SK-N-SH (cell line): ENCODE results near the gene LETM1. TPM values are rescaled to one million over a fixed set of nuclear protein-coding genes. Genes with fewer than 3 reads are reported as not detected.

Experiments
- CTCF ChIA-PET: fragments of 300-600, 350-600 bp; formaldehyde crosslinking; extraction: SDS; loops from one replicate; lab custom pipeline; 2021; lab: Yijun Ruan, JAX
- POLR2A ChIA-PET: fragments of 350-600 bp; sonication (Branson Sonifier 250); formaldehyde crosslinking; extraction: SDS; loops from one replicate; lab custom pipeline; 2020; ENCODE audit warnings: antibody characterized with exemption, inconsistent platforms; lab: Yijun Ruan, JAX
- DNase-seq: peaks from one replicate; pipeline ENCODE4 v3.0.0; 2012
- H2AFZ ChIP-seq: fragments of 200-600 bp; sonication (generic); 2 replicates; pipeline ENCODE4 v1.8.1; 2016; ENCODE audit warnings: antibody characterized with exemption, mild to moderate bottlenecking, low read depth
- H3F3A ChIP-seq: fragments of 200-600 bp; sonication (generic); replicated peaks from 2 replicates; pipeline ENCODE3; 2016; ENCODE audit warnings: antibody characterized with exemption, mild to moderate bottlenecking; ENCODE audit not compliant: insufficient read depth
- H3K27ac ChIP-seq, 2 experiments: fragments of 200-500 bp in 1 of 2; fragments of 200-600 bp in 1 of 2; sonication (Bioruptor generic) in 1 of 2; sonication (generic), shearing (Covaris generic) in 1 of 2; 2 replicates each; pipeline versions ENCODE4 v1.5.1 to v1.6.1; 2014 to 2016; ENCODE audit warnings: low read depth in 2 of 2, inconsistent platforms in 1 of 2, low read length in 1 of 2, mild to moderate bottlenecking in 1 of 2, mixed read lengths in 1 of 2
- H3K27me3 ChIP-seq: fragments of 200-600 bp; sonication (generic), shearing (Covaris generic); 2 replicates; pipeline ENCODE4 v1.6.1; 2016; ENCODE audit warnings: mixed run types; ENCODE audit not compliant: insufficient read depth
- H3K36me3 ChIP-seq, 2 experiments: fragments of 200-500 bp in 1 of 2; fragments of 200-600 bp in 1 of 2; sonication (Bioruptor generic) in 1 of 2; sonication (generic) in 1 of 2; replicated peaks in 1 of 2; 2 replicates each; pipeline versions ENCODE3 to v1.5.1; 2014 to 2016; ENCODE audit warnings: low read length in 1 of 2, mild to moderate bottlenecking in 1 of 2; ENCODE audit not compliant: insufficient read depth in 2 of 2, control insufficient read depth in 1 of 2
- H3K4me1 ChIP-seq, 2 experiments: fragments of 200-500 bp in 1 of 2; fragments of 200-600 bp in 1 of 2; sonication (Bioruptor generic) in 1 of 2; sonication (generic), shearing (Covaris generic) in 1 of 2; 2 replicates each; pipeline versions ENCODE4 v1.5.1 to v1.6.1; 2014 to 2016; ENCODE audit warnings: low read depth in 1 of 2, low read length in 1 of 2, mixed run types in 1 of 2; ENCODE audit not compliant: insufficient read depth in 2 of 2, control insufficient read depth in 1 of 2
- H3K4me2 ChIP-seq: fragments of 200-600 bp; sonication (generic), shearing (Covaris generic); 2 replicates; pipeline ENCODE4 v1.6.1; 2017; ENCODE audit warnings: mixed run types
- H3K4me3 ChIP-seq, 2 experiments: fragments of 200-500 bp in 1 of 2; fragments of 200-600 bp in 1 of 2; sonication (Bioruptor generic) in 1 of 2; sonication (generic), shearing (Covaris generic) in 1 of 2; 2 replicates each; pipeline versions ENCODE4 v1.5.1 to v1.8.1; 2014 to 2016; ENCODE audit warnings: low read depth in 2 of 2, inconsistent platforms in 1 of 2, low read length in 1 of 2, mild to moderate bottlenecking in 1 of 2, mixed read lengths in 1 of 2, moderate library complexity in 1 of 2
- H3K79me2 ChIP-seq: fragments of 200-600 bp; sonication (generic); 2 replicates; pipeline ENCODE4 v1.8.1; 2017; ENCODE audit warnings: mild to moderate bottlenecking; ENCODE audit not compliant: insufficient read depth
- H3K9ac ChIP-seq: fragments of 200-600 bp; sonication (generic); 2 replicates; pipeline ENCODE4 v1.6.1; 2017; ENCODE audit warnings: mixed run types
- H3K9me2 ChIP-seq: fragments of 200-600 bp; sonication (generic); 2 replicates; pipeline ENCODE4 v1.6.1; 2017; ENCODE audit warnings: mixed run types
- H3K9me3 ChIP-seq: fragments of 200-600 bp; sonication (generic); 2 replicates; pipeline ENCODE4 v1.6.1; 2017; ENCODE audit warnings: mixed run types, mild to moderate bottlenecking, moderate library complexity
- H4K20me1 ChIP-seq: fragments of 200-600 bp; sonication (generic); 2 replicates; pipeline ENCODE4 v1.6.1; 2017; ENCODE audit warnings: mild to moderate bottlenecking, mixed run types; ENCODE audit not compliant: insufficient read depth
- CHD2 ChIP-seq: fragments of 150-350 bp; IDR thresholded peaks from 2 replicates; pipeline ENCODE4 v1.6.1; 2018; ENCODE audit warnings: low read length; ENCODE audit not compliant: partially characterized antibody
- ELF1 ChIP-seq: IDR thresholded peaks from 2 replicates; pipeline ENCODE4 v1.4.0; 2012
- EZH2phosphoT487 ChIP-seq: fragments of 200-600 bp; sonication (generic); IDR thresholded peaks from 2 replicates; pipeline ENCODE4 v1.6.1; 2017; ENCODE audit warnings: low read depth, mixed run types, mild to moderate bottlenecking, antibody characterized with exemption, moderate library complexity, borderline replicate concordance
- FOSL2 ChIP-seq: IDR thresholded peaks from 2 replicates; pipeline ENCODE4 v1.4.0; 2012; ENCODE audit warnings: low read depth, mild to moderate bottlenecking, moderate library complexity, borderline replicate concordance
- FOXJ3 ChIP-seq: sonication (generic); formaldehyde crosslinking; IDR thresholded peaks from 2 replicates; pipeline ENCODE4 v1.5.1; 2020; ENCODE audit warnings: mild to moderate bottlenecking, missing genetic modification reagents
- GABPA ChIP-seq: IDR thresholded peaks from 2 replicates; pipeline ENCODE4 v1.4.0; 2012; ENCODE audit warnings: low read depth, mild to moderate bottlenecking
- JUND ChIP-seq: IDR thresholded peaks from 2 replicates; pipeline ENCODE4 v1.4.0; 2012
- MAX ChIP-seq: IDR thresholded peaks from 2 replicates; pipeline ENCODE4 v1.4.0; 2012; ENCODE audit warnings: low read depth
- MEF2A ChIP-seq: IDR thresholded peaks from 2 replicates; pipeline ENCODE4 v1.4.0; 2012; ENCODE audit warnings: low read depth, borderline replicate concordance
- POLR2AphosphoS5 ChIP-seq: IDR thresholded peaks from 2 replicates; pipeline ENCODE4 v1.6.1; 2012; ENCODE audit warnings: low read depth, low read length
- RAD21 ChIP-seq: IDR thresholded peaks from 2 replicates; pipeline ENCODE4 v1.6.1; 2012; ENCODE audit warnings: mild to moderate bottlenecking, low read length
- RFX5 ChIP-seq: IDR thresholded peaks from 2 replicates; pipeline ENCODE4 v1.6.1; 2012; ENCODE audit warnings: mild to moderate bottlenecking, improper control_type of control experiment, low read length
- RXRA ChIP-seq: IDR thresholded peaks from 2 replicates; pipeline ENCODE4 v1.4.0; 2012; ENCODE audit warnings: low read depth, mild to moderate bottlenecking, borderline replicate concordance
- TCF12 ChIP-seq: IDR thresholded peaks from 2 replicates; pipeline ENCODE4 v1.4.0; 2012
- TEAD4 ChIP-seq: IDR thresholded peaks from 2 replicates; pipeline ENCODE4 v1.4.0; 2012; ENCODE audit warnings: mild to moderate bottlenecking, borderline replicate concordance; ENCODE audit not compliant: insufficient read depth
- YY1 ChIP-seq: IDR thresholded peaks from 2 replicates; pipeline ENCODE4 v1.4.0; 2012; ENCODE audit warnings: low read depth, mild to moderate bottlenecking
- ZBTB33 ChIP-seq: IDR thresholded peaks from 2 replicates; pipeline ENCODE4 v1.4.0; 2012; ENCODE audit warnings: low read depth, borderline replicate concordance
- WGBS: methylation state at CpG from one replicate; pipeline ENCODE4 v1.1.6; 2017; ENCODE audit warnings: low lambda C conversion rate; 5-methylcytosine and 5-hydroxymethylcytosine counted together
- polyA plus RNA-seq, 3 experiments: library from polyadenylated mRNA; depleted of rRNA; stranded (reverse); fragments of >200 nt; gene quantifications; 2 replicates each; pipeline ENCODE4 v1.2.3, GENCODE V29; 2012
- TF ChIP-seq, protein P1 (sequence below): fragments of 200-600 bp; sonication (generic); IDR thresholded peaks from 2 replicates; pipeline ENCODE4 v1.6.1; 2017; ENCODE audit warnings: antibody characterized with exemption, mild to moderate bottlenecking, moderate library complexity

The LETM1 gene
- polyA plus RNA-seq, 1 of the 3 experiments (the other 2 are of a cell fraction): 25.8 TPM

GRCh38 chr4:1763070-1763549 is 92.8 kb downstream of the LETM1 start:
- Histone ChIP-seq H3K9me3 (no peaks in the 10 kb centered on the region), H3K9ac (no peak overlapping the region), H3K79me2 (no peaks in the 10 kb centered on the region), H3K36me3 (no peaks in the 10 kb centered on the region), H3K4me2 (no peak overlapping the region), H3K27ac (no peak overlapping the region), H2AFZ (no peak overlapping the region), H3K9me2 (no peaks in the 10 kb centered on the region), H3F3A (no peaks in the 10 kb centered on the region), H3K4me1 (peaks cover 0 to 11% of the 10 kb centered on the region in 2 experiments; a peak in 1 of 4 replicates), H4K20me1 (no peaks in the 10 kb centered on the region), H3K4me3 (no peak overlapping the region), H3K27me3 (no peaks in the 10 kb centered on the region)
- no peak for TF ChIP-seq ELF1
- TF ChIP-seq JUND: no peak
- no peak for TF ChIP-seq RAD21
- TF ChIP-seq FOSL2: no peak
- TF ChIP-seq RXRA: no peak
- no peak for TF ChIP-seq ZBTB33
- no peak for TF ChIP-seq YY1
- ChIA-PET CTCF (interaction anchor here (0.9 to 4.1 kb wide), 2 partner anchors 15 to 37 kb away, joined by 3 to 19 read pairs; no protein-coding TSS in a partner anchor), POLR2A (no interaction called here)
- 88% methylated on average over 16 of the region's 31 CpGs for WGBS
- no peak for DNase-seq

- H3K4me3 ChIP-seq: no peak overlapping the region
- CTCF ChIA-PET: interaction anchor here (0.9 to 12.0 kb wide), 3 partner anchors 15 to 46 kb away, joined by 3 to 88 read pairs (median 19); no protein-coding TSS in a partner anchor
- H3K79me2 ChIP-seq: no peaks in the 10 kb centered on the region
- no peaks in the 10 kb centered on the region for H3K36me3 ChIP-seq
- WGBS: 82% methylated on average over 8 of the region's 20 CpGs
- no peak overlapping the region for H3K27ac ChIP-seq
- POLR2A ChIA-PET: no interaction called here
- H3K9me3 ChIP-seq: no peaks in the 10 kb centered on the region
- no peaks in the 10 kb centered on the region for H3K27me3 ChIP-seq
- H3K4me2 ChIP-seq: no peak overlapping the region
- DNase-seq: no peak
- no peaks in the 10 kb centered on the region for H3F3A ChIP-seq
- H3K9ac ChIP-seq: no peak overlapping the region
- H3K9me2 ChIP-seq: no peaks in the 10 kb centered on the region
- H3K4me1 ChIP-seq: peaks cover 0 to 9% of the 10 kb centered on the region in 2 experiments; a peak in 1 of 4 replicates
- H2AFZ ChIP-seq: no peak overlapping the region
- no peaks in the 10 kb centered on the region for H4K20me1 ChIP-seq
- no peak for TF ChIP-seq RAD21
- TF ChIP-seq EZH2phosphoT487: no peak
- no peak for TF ChIP-seq MEF2A
- no peak for TF ChIP-seq TCF12
- TF ChIP-seq, protein P1, sequence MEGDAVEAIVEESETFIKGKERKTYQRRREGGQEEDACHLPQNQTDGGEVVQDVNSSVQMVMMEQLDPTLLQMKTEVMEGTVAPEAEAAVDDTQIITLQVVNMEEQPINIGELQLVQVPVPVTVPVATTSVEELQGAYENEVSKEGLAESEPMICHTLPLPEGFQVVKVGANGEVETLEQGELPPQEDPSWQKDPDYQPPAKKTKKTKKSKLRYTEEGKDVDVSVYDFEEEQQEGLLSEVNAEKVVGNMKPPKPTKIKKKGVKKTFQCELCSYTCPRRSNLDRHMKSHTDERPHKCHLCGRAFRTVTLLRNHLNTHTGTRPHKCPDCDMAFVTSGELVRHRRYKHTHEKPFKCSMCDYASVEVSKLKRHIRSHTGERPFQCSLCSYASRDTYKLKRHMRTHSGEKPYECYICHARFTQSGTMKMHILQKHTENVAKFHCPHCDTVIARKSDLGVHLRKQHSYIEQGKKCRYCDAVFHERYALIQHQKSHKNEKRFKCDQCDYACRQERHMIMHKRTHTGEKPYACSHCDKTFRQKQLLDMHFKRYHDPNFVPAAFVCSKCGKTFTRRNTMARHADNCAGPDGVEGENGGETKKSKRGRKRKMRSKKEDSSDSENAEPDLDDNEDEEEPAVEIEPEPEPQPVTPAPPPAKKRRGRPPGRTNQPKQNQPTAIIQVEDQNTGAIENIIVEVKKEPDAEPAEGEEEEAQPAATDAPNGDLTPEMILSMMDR: no peak
- no peak for TF ChIP-seq ELF1
- no peak for TF ChIP-seq GABPA
- no peak for TF ChIP-seq RFX5
- no peak for TF ChIP-seq FOXJ3
- TF ChIP-seq JUND: no peak
- TF ChIP-seq TEAD4: no peak
- TF ChIP-seq MAX: no peak
- no peak for TF ChIP-seq CHD2
- no peak for TF ChIP-seq POLR2AphosphoS5
Measured at GRCh38 chr4:1762264-1763010, 93.5 kb downstream of the LETM1 start.
